Vein endothelial cell (primary cell): ENCODE data around the gene CAMKK1. TPM values are rescaled to one million over a fixed set of nuclear protein-coding genes. Genes with fewer than 3 reads are reported as not detected.

ENCODE experiments used
- total RNA-seq: library from RNA; depleted of rRNA; stranded (reverse); fragments of >200 nt; gene quantifications from 2 replicates; pipeline ENCODE4 v1.2.3, GENCODE V29; 2012

Gene CAMKK1
- 3.1 and 3.3 TPM in 2 replicates for total RNA-seq

DNA sequence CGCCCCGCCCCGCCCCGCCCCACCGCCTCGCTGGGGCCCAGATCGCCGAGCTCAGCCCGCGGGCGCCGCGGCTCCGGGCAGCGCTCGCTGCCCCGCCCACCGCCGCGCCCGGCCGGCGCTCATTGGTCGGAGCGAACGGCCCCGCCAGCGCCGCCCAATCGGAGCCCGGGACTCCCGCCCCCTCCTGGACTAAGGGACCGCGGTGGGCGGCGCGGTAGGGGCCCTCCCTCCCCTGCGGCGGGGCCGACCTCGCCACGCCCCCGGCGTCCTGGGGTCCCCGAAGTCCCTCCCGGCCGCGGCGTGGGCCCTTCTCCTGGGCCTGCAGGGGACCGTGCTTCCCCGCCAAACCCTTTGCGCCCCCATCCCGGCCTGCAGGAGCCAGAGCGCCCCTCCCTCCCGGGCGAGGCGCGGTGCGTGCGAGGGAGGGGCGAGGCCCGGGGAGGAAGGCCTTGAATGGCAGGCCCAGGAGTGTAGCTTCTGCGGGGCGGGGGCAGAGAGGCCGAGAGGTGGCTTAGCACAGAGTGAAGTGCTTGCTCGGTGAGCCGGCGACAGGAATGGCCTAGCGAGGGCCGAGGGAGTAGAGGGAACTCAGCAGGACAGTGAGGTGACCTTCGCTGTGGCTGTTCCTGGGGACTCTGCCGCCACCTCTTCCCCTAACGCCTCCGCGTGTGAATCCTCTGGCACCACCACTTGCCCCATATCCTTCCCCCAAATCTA is at the start of gene CAMKK1:
CAMKK1 (minus strand) TSS at position 51 of the 717 bp plus-strand sequence. CDS start 7,366 bp downstream, outside the sequence.

DNA sequence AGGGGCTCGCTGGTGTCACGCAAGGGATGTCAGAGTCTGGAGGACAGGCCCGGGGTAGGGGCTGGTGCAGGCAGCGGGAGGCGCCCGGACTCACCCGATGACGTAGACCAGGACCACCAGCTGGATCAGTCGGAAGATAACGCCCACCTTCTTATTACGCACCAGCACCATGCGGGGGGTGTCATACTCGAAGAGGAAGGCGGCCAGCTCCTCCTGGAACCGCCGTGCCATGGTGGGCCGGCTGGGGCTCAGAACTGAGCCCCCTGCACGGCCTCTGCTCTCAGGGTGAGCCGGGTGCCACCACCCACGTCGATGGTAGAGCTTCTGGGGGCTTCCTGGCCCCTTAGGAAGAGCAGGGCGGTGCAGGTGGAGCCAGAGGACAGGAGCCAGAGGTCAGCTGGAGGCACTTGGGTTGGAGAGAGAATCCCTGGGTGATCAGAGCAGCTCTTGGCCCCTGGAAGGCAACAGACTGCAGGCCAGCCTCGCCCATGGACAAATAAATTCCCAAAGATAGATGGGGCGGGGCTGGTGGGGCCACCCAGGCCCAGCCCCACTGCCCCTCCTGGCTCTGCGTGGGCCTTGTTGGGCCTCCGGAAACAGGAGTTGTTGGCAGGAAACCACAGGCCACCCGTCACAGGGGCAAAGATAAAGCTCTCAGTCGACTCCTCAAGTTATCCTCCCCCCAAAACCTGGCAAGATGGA is 23.3 kb upstream of the CAMKK1 start, which contains the start of gene P2RX1:
P2RX1 (minus strand) TSS at position 471 of the 702 bp plus-strand sequence; CDS start at position 231, 240 bp downstream.

DNA sequence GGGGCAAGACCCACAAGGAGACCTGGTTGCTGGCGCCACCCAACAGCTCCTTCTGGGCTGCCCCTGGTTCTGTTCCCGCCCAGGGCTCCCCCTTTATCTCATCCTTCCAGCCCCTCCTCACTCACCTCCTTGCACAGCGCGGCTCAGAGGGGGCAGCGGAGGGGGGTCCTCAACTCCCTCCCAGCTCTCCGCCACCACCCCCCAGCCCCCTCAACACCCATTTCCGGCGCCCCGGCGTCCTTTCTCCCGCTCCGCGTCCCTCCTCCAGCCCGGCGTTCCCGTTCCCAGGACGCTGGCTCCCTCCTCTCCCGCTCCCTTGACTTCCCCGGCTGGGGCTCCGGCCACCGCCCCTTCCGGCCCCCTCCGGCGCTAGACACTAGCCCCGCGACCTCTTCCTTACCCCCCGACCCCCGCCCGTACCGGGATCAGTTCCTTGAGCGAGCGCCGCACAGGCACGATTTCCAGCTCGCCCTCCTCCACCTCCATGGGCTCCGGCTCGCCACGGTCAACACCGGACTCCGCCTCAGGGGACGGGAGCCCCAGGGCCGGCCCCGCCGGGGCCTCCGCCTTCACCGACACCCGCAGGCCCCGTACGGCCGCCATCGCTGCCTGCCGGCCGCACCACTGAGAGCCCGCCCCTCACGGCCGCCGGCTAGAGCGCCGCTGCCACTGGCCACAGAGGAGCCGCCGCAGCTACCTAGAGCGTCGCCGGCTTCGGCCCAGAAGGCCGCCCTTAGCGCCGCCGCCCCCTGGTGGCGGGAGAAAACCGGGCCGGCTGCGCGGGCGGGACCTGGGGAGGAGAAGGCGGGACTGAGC is 47.0 kb downstream of the CAMKK1 start, which contains the start of gene NCBP3:
NCBP3 (minus strand) TSS at position 626 of the 816 bp plus-strand sequence; CDS start at position 603, 23 bp downstream.

Other genes starting within 250 kb of the CAMKK1 start
- 277 and 310 TPM in 2 replicates for gene TAX1BP3, start 224.5 kb downstream of the CAMKK1 start, total RNA-seq
- gene EMC6, start 224.2 kb downstream of the CAMKK1 start, total RNA-seq = 24.9 and 32.3 TPM in 2 replicates
- 0.33 and 0.38 TPM in 2 replicates for gene P2RX5, start 196.9 kb downstream of the CAMKK1 start, total RNA-seq
- gene HASPIN, start 169.2 kb downstream of the CAMKK1 start, total RNA-seq = 7.8 and 12.9 TPM in 2 replicates
- 14.7 and 21.3 TPM in 2 replicates for gene ITGAE, start 91.9 kb downstream of the CAMKK1 start, total RNA-seq
- 28.1 and 28.4 TPM in 2 replicates for gene NCBP3, start 46.8 kb downstream of the CAMKK1 start, total RNA-seq
- not detected in 2 replicates for gene P2RX1, start 23.4 kb upstream of the CAMKK1 start, total RNA-seq
- gene ATP2A3, start 71.4 kb upstream of the CAMKK1 start, total RNA-seq = under 0.01 TPM in 1 of 2 replicates, not detected in the other
- gene ZZEF1, start 250.0 kb upstream of the CAMKK1 start, total RNA-seq = 58.0 and 58.8 TPM in 2 replicates